B cell (primary cell): Measurements from ENCODE around the gene INHBA.

Experiments used
- EZH2 ChIP-seq: IDR thresholded peaks from 2 replicates; pipeline ENCODE4 v1.6.1; 2012; ENCODE audit warnings: borderline replicate concordance, low read depth, mild to moderate bottlenecking, moderate library complexity, low read length; ENCODE audit not compliant: insufficient read depth, poor library complexity, severe bottlenecking
- TF ChIP-seq, protein P1 (sequence below): fragments of 200-600 bp; IDR thresholded peaks from one replicate; pipeline ENCODE4 v1.8.0; 2022; ENCODE audit warnings: antibody characterized with exemption, mild to moderate bottlenecking

DNA sequence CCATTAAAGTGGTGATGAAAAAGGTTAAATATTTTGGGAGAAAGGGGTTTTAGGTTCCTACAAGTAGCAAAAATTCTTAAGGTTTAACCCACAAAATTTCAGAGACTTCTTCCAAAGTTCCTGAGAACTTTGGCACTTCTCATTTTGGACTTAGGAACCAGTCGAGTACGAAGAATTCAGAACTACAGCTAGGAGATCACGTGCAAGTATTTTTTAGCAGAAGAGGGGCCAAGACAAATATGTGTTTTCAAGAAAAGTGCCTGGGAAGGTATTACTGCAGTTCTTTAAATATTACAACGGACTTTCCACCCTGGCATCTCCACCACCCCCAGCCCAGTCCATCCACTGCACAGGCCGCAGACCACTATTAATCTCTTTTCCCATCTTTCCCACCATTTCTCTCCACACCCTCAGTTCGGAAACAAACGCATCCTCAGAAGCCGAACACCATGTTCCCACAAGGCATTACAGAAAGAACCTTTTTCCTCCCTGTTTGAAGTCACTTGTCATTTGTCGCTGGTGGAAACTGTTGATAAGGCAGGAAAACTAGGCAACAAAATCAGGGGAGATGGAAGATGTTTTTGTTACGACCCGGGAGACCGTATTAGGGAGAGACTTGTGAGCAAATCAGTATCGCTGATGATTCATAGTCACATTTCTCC lies 7.1 kb downstream of the INHBA start:
- TF ChIP-seq, protein P1, sequence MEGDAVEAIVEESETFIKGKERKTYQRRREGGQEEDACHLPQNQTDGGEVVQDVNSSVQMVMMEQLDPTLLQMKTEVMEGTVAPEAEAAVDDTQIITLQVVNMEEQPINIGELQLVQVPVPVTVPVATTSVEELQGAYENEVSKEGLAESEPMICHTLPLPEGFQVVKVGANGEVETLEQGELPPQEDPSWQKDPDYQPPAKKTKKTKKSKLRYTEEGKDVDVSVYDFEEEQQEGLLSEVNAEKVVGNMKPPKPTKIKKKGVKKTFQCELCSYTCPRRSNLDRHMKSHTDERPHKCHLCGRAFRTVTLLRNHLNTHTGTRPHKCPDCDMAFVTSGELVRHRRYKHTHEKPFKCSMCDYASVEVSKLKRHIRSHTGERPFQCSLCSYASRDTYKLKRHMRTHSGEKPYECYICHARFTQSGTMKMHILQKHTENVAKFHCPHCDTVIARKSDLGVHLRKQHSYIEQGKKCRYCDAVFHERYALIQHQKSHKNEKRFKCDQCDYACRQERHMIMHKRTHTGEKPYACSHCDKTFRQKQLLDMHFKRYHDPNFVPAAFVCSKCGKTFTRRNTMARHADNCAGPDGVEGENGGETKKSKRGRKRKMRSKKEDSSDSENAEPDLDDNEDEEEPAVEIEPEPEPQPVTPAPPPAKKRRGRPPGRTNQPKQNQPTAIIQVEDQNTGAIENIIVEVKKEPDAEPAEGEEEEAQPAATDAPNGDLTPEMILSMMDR, result no peak
- no peak for TF ChIP-seq EZH2
